Testis (tissue), 3 donors: ENCODE measurements around the gene PHTF1. TPM values are rescaled to one million over a fixed set of nuclear protein-coding genes. Genes with fewer than 3 reads are reported as not detected.

Source experiments
- DNase-seq: peaks from one replicate; pipeline ENCODE4 v3.0.0-alpha.2; 2019
- H3K27ac ChIP-seq, 2 donors: fragments of 200-600 bp; sonication (generic); one replicate each; pipeline ENCODE4 v1.5.1; 2019
- H3K27me3 ChIP-seq: fragments of 200-600 bp; sonication (generic); one replicate; pipeline ENCODE4 v1.5.1; 2019
- H3K36me3 ChIP-seq: fragments of 200-600 bp; sonication (generic); one replicate; pipeline ENCODE4 v1.5.1; 2017; ENCODE audit warnings: low read depth; ENCODE audit errors: missing control alignments
- H3K4me1 ChIP-seq: fragments of 200-600 bp; sonication (generic); one replicate; pipeline ENCODE4 v1.5.1; 2019
- H3K4me3 ChIP-seq, 2 donors: fragments of 200-600 bp; sonication (generic); one replicate each; pipeline ENCODE4 v1.5.1; 2017 to 2019
- H3K9me3 ChIP-seq: fragments of 200-600 bp; sonication (generic); one replicate; pipeline ENCODE4 v1.5.1; 2017
- POLR2A ChIP-seq: fragments of 450-650 bp; IDR thresholded peaks from one replicate; pipeline ENCODE4 v1.6.1; 2017; ENCODE audit warnings: antibody characterized with exemption, mild to moderate bottlenecking, moderate library complexity
- WGBS, 2 donors: methylation state at CpG; one replicate each; pipeline ENCODE4 v1.1.5; 2018; 5-methylcytosine and 5-hydroxymethylcytosine counted together
- intact Hi-C: fragments of 100-400 bp; cut with DNase I; formaldehyde crosslinking; loops from one replicate; pipeline ENCODE4 v1.15.1; 2023; ENCODE audit warnings: low total_unique reads
- polyA plus RNA-seq: library from polyadenylated mRNA; stranded (reverse); fragments of 350-450 nt; fragmentation: Illumina TruSeq; extraction: RNeasy Lipid Tissue Mini Kit (QIAGEN cat#74804); gene quantifications from one replicate; pipeline ENCODE4 v1.2.3, GENCODE V29; 2014; ENCODE audit warnings: low read depth, low replicate concordance; ENCODE audit not compliant: insufficient read depth
- total RNA-seq, 2 donors: library from RNA; depleted of rRNA; stranded (reverse); fragments of >200 nt; gene quantifications; one replicate each; pipeline ENCODE4 v1.2.3, GENCODE V29; 2016
- TF ChIP-seq, protein P1 (sequence below), 3 experiments: fragments of 450-650 bp in 2 of 3; fragments of 200-600 bp in 1 of 3; sonication (generic) in 1 of 3; IDR thresholded peaks; one replicate each; pipeline ENCODE4 v1.5.1; 2016 to 2019; ENCODE audit warnings: antibody characterized with exemption in 3 of 3, mild to moderate bottlenecking in 2 of 3, moderate library complexity in 1 of 3

PHTF1 gene
- total and polyA plus RNA-seq, 3 donors from 2014 or later, result 29.2 to 61.7 (median 46.4) TPM

DNA sequence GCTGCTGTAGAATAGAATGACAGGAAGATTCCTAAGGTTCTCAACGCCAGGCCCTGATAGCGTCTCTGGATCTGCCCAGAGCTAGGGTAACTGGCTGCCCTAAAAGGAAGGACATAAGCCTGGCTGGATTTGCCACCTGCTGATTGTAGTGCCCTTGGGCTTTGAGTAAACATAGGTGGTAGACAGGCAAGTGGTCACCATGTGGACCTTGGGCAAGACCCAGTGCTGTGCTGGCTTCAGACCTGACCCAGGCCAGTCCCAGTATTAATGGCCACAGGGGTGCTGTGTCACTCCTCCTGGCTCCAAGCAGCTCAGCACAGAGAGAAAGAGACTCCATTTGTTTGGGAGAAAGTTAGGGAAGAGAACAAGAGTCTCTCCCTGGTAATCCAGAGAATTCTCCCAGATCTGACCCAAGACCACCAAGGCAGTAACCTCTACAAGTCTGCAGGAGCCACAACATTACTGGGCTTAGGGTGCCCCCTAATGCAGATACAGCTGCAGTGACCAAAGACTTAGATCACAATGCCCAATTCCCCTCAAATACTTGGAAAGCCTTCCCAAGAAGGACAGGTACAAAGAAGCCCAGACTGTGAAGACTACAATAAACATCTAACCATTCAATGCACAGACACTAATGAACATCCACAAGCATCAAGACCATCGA, 44.5 kb downstream of the PHTF1 start:
- no peak for TF ChIP-seq POLR2A
- TF ChIP-seq, protein P1, sequence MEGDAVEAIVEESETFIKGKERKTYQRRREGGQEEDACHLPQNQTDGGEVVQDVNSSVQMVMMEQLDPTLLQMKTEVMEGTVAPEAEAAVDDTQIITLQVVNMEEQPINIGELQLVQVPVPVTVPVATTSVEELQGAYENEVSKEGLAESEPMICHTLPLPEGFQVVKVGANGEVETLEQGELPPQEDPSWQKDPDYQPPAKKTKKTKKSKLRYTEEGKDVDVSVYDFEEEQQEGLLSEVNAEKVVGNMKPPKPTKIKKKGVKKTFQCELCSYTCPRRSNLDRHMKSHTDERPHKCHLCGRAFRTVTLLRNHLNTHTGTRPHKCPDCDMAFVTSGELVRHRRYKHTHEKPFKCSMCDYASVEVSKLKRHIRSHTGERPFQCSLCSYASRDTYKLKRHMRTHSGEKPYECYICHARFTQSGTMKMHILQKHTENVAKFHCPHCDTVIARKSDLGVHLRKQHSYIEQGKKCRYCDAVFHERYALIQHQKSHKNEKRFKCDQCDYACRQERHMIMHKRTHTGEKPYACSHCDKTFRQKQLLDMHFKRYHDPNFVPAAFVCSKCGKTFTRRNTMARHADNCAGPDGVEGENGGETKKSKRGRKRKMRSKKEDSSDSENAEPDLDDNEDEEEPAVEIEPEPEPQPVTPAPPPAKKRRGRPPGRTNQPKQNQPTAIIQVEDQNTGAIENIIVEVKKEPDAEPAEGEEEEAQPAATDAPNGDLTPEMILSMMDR (IDR thresholded peaks at IDR 0.05), result no peak
- Histone ChIP-seq H3K4me1 (no peaks in the 10 kb centered on the region), H3K27ac (no peak overlapping the region), H3K36me3 (no peaks in the 10 kb centered on the region), H3K27me3 (no peaks in the 10 kb centered on the region), H3K4me3 (no peak overlapping the region), H3K9me3 (no peaks in the 10 kb centered on the region)
- intact Hi-C loops, result no loop called here
- 88 to 98% methylated on average over 3 of the region's 3 CpGs for WGBS, 2 donors
- DNase-seq, result no peak

DNA sequence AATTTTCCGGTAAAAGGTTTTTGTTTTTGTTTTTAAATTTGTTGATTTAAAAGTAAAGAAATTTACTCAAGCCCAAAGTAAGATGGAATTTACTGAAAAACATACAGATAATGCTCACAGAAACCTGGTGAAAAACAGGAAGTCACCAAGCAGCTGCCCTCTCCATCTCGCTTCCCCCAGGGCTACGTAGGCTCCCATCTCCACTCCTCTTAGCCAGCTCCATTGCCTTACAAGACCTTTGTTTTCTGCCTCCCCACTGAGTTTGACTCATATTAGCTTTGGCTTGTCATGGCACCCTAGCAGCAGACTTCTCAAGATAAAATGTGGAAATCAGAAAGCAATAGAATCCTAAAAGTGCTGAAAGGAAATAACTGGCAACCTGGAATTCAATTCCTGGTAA, 57.9 kb downstream of the PHTF1 start:
- Histone ChIP-seq H3K4me3 (no peak overlapping the region), H3K27me3 (no peaks in the 10 kb centered on the region), H3K4me1 (no peaks in the 10 kb centered on the region), H3K9me3 (no peaks in the 10 kb centered on the region), H3K36me3 (no peaks in the 10 kb centered on the region), H3K27ac (no peak overlapping the region)
- intact Hi-C loops, result no loop called here
- TF ChIP-seq, protein P1 (IDR thresholded peaks at IDR 0.05), result no peak
- no peak for TF ChIP-seq POLR2A
- no peak for DNase-seq
- 94 to 95% methylated on average over 3 of the region's 3 CpGs for WGBS, 2 donors

DNA sequence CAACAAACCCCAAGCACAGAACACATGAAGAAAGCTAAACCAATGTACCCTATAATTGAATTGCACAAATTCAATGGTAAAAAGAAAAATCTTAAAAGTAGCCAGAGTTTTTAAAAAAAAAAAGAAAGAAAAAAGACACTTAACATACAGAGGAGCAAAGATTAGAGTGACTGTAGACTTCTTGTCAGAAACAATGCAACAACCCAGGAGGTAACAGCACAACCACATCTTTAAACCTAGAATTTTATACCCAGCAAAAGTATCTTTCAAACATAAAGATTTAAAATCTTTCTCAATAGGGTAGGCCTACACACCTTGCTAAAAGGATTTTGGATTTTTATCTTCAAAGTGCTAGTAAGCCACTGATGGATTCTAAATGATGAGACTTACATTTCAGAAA, 64.4 kb downstream of the PHTF1 start:
- Histone ChIP-seq H3K9me3 (no peaks in the 10 kb centered on the region), H3K4me3 (no peak overlapping the region), H3K36me3 (no peaks in the 10 kb centered on the region), H3K27ac (no peak overlapping the region), H3K27me3 (no peaks in the 10 kb centered on the region), H3K4me1 (no peaks in the 10 kb centered on the region)
- TF ChIP-seq, protein P1 (IDR thresholded peaks at IDR 0.05), result no peak
- no peak for TF ChIP-seq POLR2A
- intact Hi-C loops, result no loop called here
- DNase-seq, result no peak

DNA sequence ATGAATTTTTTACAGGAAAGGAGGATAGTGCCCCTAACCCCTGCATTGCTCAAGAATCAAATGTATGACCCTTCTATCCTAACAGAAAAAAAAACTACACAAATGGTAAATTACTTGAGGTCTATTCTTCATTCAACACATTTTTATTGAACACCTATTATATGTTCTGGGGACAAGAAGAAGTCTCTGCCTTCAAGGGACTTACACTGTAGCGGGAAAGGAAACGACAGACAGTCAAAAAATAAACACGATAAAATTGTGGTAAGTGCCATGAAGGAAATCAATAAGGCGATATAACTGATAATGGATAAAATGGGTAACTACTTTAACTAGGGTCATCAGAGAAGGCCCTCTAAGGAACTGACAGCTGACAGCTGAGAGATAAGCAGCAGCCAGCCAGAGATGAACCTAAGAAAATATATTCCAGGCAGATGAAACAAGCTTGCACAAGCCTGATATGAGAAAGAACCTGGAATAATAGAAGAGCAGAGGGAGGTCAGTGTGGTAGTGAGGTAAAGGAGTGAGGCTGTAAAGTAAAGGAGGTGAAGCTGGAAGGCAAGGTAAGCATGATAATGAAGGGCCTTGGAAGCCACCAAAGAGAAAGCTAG, 66.4 kb downstream of the PHTF1 start:
- Histone ChIP-seq H3K4me1 (no peaks in the 10 kb centered on the region), H3K36me3 (no peaks in the 10 kb centered on the region), H3K9me3 (no peaks in the 10 kb centered on the region), H3K27ac (no peak overlapping the region), H3K4me3 (no peak overlapping the region), H3K27me3 (no peaks in the 10 kb centered on the region)
- intact Hi-C loops, result no loop called here
- DNase-seq, result no peak
- WGBS, 2 donors, result 95% methylated on average over 4 of the region's 4 CpGs
- no peak for TF ChIP-seq POLR2A
- TF ChIP-seq, protein P1 (IDR thresholded peaks at IDR 0.05), result no peak

DNA sequence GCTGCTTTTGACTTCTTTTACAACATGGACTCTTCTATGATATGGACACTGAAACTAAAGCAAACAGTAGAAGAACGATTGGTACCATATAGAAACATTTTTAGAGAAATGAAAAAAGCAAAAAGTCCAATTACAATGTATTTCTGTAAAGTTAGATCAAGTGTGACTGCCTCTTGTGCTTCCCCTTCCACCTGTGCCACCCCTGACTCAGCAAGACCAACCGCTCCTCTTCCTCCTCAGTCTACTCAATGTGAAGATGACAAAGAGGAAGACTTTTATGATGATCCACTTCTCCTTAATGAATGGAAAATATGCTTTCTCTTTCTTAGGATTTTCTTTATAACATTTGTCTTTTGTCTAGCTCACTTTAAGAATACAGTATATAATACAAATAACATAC, 66.9 kb downstream of the PHTF1 start:
- Histone ChIP-seq H3K27ac (no peak overlapping the region), H3K4me1 (no peaks in the 10 kb centered on the region), H3K27me3 (no peaks in the 10 kb centered on the region), H3K9me3 (no peaks in the 10 kb centered on the region), H3K4me3 (no peak overlapping the region), H3K36me3 (no peaks in the 10 kb centered on the region)
- intact Hi-C loops, result no loop called here
- TF ChIP-seq POLR2A, result no peak
- TF ChIP-seq, protein P1 (IDR thresholded peaks at IDR 0.05), result no peak
- no peak for DNase-seq
- 42 to 88% methylated on average over 2 of the region's 2 CpGs for WGBS, 2 donors
